Measurements from ENCODE around the gene TMEM269.

- no peak for TF ChIP-seq CTCF (IDR thresholded peaks at IDR 0.05)
- no peak for TF ChIP-seq POLR2A (IDR thresholded peaks at IDR 0.05)
- no peak for TF ChIP-seq POLR2AphosphoS5 (IDR thresholded peaks at IDR 0.05)
- no peak for TF ChIP-seq EP300 (IDR thresholded peaks at IDR 0.05)
These were observed 61.1 kb downstream of the TMEM269 start for GRCh38 chr1:42845866-42846256.

All from stomach (tissue), 4 donors.